Activated CD4-positive, CD25-positive, alpha-beta regulatory T cell (primary cell): ENCODE measurements around the gene ATXN1.

Experiments
- DNase-seq, 4 experiments: peaks; one replicate each; lab custom pipeline; 2025; lab: John Stamatoyannopoulos, UW

ATXN1 gene

DNA sequence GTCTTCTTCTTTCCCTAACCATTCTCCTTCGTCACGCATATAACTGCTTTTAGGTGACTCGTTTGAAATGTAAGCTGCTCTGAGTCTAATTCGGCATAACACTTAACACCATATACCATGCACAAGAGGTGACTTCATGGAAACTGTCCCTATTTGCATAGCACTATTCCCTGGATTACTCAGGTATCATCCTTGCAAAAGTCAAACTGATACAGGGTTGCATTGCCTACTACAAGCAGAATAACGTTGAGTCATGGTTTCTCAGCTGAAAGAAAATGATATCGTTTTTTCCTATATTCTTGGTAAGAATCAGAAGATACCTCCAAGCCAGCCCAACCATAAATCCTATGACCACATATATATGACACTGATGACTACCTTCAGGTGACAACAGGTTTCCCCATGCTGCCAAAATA, 227.5 kb downstream of the ATXN1 start:
- DNase-seq = no peak

GRCh38 chr6:16533210-16533609, 228.1 kb downstream of the ATXN1 start:
- no peak for DNase-seq

DNA sequence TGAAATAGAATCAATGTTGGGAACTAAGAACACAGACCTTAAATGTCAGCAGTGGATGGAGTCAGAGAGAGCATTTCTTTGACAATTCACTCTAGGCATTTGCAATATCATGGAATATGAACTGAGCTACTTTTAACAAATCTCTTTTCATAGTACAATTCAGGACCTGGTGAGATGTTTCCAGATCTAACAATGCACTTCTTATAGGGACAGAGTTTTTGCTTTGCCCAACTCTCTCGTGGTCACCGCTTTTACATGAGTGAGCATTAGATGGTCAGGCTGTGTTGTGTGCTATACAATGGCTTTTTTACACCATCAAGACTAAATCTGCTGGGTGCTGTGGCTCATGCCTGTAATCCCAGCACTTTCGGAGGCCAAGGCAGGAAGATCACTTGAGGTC, 233.6 kb downstream of the ATXN1 start:
- DNase-seq = no peak

DNA sequence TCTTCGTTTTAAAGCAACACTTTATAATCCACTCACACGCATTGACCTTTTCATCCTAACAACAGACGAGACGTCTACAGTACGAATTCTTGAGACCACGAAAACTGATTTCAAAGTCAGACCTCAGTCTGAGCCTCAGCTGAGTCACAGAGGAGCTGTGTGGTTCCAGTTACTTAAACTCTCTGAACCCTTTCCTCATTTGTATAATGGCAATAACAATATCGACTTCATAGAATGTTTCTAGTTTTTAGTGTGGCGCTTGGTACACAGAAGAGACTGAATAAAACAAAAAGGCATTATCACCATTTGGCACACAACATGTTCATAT, 236.9 kb downstream of the ATXN1 start:
- DNase-seq = no peak

GRCh38 chr6:16523606-16524379, 237.5 kb downstream of the ATXN1 start:
- DNase-seq = no peak

DNA sequence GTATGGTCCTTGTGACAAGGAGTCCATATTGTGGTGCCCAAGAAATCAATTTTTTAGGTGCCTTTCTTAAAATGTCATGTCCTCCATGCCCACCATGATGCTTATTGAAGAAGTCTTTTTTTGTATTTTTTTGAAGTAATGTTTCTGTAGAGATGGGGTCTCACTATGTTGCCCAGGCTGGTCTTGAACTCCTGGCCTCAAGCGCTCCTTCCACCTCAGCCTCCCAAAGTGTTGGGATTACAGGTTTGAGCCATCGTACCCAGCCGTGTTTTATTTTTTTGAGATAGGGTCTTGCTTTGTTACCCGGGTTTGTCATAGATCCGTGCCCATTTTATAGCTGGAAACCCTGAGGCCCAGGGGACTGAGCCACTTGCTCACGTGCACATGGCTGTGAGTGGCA, 238.3 kb downstream of the ATXN1 start:
- DNase-seq = no peak

DNA sequence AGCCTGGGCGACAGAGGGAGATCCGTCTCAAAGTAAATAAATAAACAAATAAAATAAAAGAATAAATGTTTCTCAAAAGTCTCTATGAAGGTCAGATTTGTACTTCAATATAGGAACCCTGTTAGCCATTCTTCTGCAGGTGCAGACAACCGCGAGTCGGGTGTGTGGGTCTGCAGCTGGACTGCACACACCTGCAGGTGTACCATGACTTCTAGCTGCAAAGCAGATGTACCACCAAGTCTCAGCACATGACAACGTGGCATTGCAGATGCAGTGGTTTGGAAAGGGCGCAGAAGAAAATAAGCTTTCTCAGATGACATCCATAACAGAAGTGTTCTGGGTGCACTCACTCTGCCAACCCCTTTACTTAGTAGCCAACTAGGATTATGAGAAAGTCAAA, 239.7 kb downstream of the ATXN1 start:
- no peak for DNase-seq

DNA sequence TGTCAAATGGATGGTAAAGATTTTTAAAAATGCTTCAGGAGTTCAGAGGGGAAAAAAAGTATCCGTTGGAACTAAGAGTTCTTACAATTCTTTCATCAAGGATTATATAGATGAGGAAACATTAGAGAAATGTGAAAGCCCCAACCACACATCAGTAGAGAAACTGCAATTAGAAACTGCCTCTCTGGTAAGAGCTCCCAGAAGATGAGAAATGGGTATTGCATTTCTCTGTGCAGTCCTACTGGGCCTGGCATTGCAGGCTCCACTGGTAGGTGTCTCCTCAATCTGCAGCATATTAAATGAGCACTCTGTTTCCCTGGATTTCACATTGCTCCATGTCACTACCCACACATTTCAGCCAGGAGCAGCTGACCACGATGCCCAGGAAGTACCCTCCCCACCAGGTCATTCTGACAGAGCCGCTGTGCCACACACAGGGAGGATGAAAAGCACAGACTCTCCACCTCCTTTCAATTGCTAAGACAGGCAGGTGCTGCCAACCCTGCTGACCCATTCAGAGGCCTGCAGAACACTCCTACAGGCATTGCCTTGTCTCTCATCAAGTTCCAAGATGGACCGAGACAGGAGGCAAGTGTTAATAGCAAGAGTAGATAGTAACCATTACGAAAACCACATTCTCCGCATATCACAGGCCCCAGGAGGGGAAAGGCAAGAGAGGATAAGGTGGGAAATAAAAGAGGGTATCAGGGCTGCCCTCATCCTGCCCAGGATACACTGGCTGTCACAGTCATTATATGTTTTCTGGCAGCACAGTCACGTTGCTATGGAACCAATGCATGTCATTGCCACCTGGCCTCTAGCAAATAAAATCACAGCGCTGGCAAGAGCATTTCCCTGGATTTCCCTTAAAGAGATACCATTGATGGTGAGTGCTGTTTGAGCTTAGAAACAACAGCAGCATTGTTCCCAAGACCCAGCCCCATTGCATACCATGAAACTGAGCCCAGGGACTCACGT, 241.7 kb downstream of the ATXN1 start:
- no peak for DNase-seq

GRCh38 chr6:16518265-16518664, 243.0 kb downstream of the ATXN1 start:
- no peak for DNase-seq

DNA sequence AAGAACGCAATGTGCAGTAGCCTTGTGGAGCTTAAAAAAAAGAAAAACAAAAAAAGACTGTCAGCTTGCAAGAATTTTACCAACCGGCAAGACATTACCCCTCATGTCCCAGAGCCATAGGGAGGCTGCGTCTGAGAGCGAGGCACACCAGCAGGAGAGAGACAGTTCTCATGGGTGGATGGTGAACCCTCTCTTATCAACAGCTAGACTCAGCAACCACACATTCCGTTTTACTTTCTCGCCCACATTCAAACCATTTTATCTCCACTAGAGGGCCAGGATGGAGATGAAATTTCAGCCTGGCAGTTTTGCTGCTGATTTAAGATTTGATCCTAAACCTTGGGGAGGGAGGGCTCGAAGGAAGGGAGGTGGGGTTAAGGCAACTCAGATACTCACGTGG, 247.0 kb downstream of the ATXN1 start:
- no peak for DNase-seq

DNA sequence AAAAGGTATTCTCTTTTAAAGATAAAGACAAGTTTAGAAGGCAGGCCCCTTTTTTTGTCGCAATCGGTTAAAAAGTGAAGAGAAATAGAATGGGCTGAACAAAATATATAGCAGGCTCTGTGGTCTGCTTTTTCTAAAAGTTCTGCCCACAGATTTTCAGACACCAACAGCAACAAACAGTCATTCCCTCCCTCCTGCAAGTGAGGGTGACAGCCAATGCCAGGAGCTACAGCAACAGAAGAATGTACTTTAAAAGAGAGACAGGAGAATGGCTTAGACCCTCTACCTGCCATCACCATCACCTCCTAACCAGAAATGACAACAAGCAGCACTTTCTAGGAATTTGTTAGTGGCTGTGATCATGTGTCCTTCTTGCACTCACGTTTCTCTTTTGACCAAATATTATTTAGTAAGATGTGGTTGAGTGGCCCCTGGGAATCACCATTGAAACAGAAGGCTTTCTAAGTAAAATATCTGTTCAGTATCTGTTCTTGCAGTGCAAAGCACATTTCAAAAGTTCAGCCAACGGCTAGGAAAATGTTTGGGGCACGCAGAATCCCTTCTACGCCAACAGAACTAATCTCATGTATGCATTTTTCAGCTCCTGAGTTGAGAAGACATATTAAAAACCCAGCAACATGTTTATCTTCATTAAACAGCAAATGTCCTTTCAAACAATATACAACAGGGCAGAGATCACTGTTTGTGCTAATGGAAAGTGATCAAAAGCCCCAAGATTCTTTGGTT, 248.5 kb downstream of the ATXN1 start:
- no peak for DNase-seq

- no peak for DNase-seq
Measured at GRCh38 chr6:16511723-16512489, 249.4 kb downstream of the ATXN1 start.

- no peak for DNase-seq
Measured at GRCh38 chr6:16511040-16511660, 250.1 kb downstream of the ATXN1 start.

DNA sequence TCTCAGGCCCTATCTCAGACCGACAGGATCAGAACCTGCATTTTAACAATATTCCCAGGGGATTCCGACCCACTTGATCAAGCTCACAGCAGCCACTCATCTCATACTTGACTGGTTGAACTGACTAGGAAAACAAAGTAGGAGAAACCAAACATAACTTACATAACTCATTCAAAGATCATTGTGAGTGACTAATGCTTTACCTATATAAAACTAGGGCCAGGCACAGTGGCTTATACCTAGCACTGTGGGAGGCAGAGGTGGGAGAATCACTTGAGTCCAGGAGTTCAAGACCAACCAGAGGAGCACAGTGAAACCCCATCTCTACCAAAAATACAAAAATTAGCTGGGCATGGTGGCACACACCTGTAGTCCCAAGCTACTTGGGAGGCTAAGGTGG, 251.0 kb downstream of the ATXN1 start:
- DNase-seq = no peak

DNA sequence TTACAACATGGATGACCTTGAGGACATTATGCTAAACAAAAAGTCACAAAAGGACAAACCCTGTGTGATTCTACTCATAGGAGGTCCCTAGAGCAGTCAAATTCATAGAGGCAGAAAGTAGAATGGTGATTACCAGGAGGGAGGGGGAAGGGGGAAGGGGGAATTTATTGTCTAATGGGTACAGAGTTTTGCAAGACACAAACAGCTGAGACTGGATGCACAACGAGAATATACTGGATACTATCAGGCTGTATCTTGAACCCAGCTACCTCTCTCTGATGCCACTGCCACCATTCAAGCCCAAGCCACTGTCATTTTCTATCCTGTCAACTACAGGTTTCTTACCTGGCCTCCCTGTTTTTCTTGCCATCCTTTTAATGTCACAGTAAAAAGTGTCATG, 252.3 kb downstream of the ATXN1 start:
- no peak for DNase-seq

GRCh38 chr6:16505711-16506357, 255.4 kb downstream of the ATXN1 start:
- DNase-seq = no peak

- no peak for DNase-seq
Measured at GRCh38 chr6:16504609-16505008, 256.7 kb downstream of the ATXN1 start.

GRCh38 chr6:16503970-16504415, 257.3 kb downstream of the ATXN1 start:
- DNase-seq = no peak

GRCh38 chr6:16503241-16503775, 258.0 kb downstream of the ATXN1 start:
- DNase-seq = no peak

- no peak for DNase-seq
Measured at GRCh38 chr6:16498957-16499356, 262.3 kb downstream of the ATXN1 start.
